Ectodermal cell (in vitro differentiated cells): ENCODE results near the gene TMEM212.
A peak's percentile ranks its signal among the peaks of the same experiment; 100 is the strongest.

Experiments used
- H3K27ac ChIP-seq: 2 replicates; pipeline ENCODE4 v1.7.0; 2013; ENCODE audit warnings: mild to moderate bottlenecking, low read depth, low read length; ENCODE audit not compliant: insufficient read depth, poor library complexity, severe bottlenecking
- H3K27me3 ChIP-seq: 2 replicates; pipeline ENCODE4 v1.7.0; 2013; ENCODE audit warnings: mild to moderate bottlenecking, low read length; ENCODE audit not compliant: insufficient read depth, control insufficient read depth, poor library complexity, severe bottlenecking
- H3K36me3 ChIP-seq: one replicate; pipeline ENCODE4 v1.7.0; 2013; ENCODE audit warnings: low read length; ENCODE audit not compliant: control insufficient read depth, insufficient read depth
- H3K4me1 ChIP-seq: one replicate; pipeline ENCODE4 v1.7.0; 2013; ENCODE audit warnings: low read length; ENCODE audit not compliant: control insufficient read depth, insufficient read depth
- H3K4me3 ChIP-seq: 2 replicates; pipeline ENCODE4 v1.7.0; 2013; ENCODE audit warnings: low read depth, low read length, control low read depth; ENCODE audit not compliant: insufficient read depth
- H3K9me3 ChIP-seq: 2 replicates; pipeline ENCODE4 v1.7.0; 2013; ENCODE audit warnings: mild to moderate bottlenecking, low read length, moderate library complexity; ENCODE audit not compliant: control insufficient read depth
- WGBS, 2 experiments: methylation state at CpG; one replicate each; pipeline ENCODE4 v1.1.7; 2013; ENCODE audit warnings: missing lambda C conversion rate in 2 of 2; 5-methylcytosine and 5-hydroxymethylcytosine counted together

TMEM212 gene

GRCh38 chr3:171805687-171806086 lies 37.5 kb upstream of the TMEM212 start:
- no peak overlapping the region for H3K27ac ChIP-seq
- no peak overlapping the region for H3K4me3 ChIP-seq
- WGBS, 2 experiments: 80 to 82% methylated on average over 2 of the region's 3 CpGs
- H3K27me3 ChIP-seq: peaks cover 20% of the 10 kb centered on the region
- no peaks in the 10 kb centered on the region for H3K9me3 ChIP-seq
- H3K4me1 ChIP-seq: no peaks in the 10 kb centered on the region
- H3K36me3 ChIP-seq: no peaks in the 10 kb centered on the region

DNA sequence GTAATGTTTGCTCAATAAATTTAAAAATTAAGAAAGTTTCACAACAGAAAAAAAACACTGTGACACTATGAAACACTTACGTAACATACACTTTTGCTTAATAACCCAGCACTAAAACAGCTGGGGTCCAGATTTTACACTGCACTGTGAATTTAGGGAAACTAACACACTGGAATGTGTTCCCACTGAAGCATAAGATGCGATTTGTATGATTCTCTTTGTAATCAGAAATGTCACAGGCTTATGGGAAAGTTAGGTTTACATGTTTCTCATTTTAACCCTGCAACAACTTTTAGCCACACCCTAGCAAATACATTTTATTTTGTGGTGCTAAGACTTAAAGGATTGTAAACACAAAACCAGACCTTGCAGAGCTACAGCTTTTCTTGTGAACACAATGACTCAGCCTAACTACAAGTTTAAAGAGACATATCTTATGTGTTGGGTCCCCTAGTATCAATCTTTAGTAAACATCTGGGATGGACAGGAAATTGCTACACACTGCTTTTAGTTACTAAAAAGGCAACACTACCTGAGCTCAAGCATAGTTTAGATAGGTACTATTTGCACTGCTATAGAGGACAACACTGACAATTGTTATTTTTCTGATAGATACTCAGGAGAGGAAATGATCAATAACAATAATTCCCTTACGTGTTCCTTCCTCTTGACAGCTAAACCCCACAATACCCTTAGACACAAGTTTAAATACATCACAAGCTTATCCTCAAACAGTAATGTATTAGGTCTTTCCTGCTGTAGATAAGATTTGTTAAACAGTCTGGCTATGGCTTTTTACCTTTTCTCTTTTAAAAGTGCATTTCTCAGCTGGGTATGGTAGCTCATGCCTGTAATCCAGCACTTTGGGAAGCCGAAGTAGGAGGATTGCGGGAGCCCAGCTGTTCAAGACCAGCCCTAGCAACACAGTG lies 36.7 kb upstream of the TMEM212 start:
- Histone ChIP-seq H3K9me3 (no peaks in the 10 kb centered on the region), H3K36me3 (no peaks in the 10 kb centered on the region), H3K27ac (no peak overlapping the region), H3K4me3 (no peak overlapping the region), H3K27me3 (peaks cover 28% of the 10 kb centered on the region), H3K4me1 (no peaks in the 10 kb centered on the region)
- WGBS, 2 experiments: 87 to 93% methylated on average over 5 of the region's 5 CpGs

GRCh38 chr3:171807129-171807675 lies 35.9 kb upstream of the TMEM212 start:
- Histone ChIP-seq H3K4me1 (no peaks in the 10 kb centered on the region), H3K27ac (no peak overlapping the region)

DNA sequence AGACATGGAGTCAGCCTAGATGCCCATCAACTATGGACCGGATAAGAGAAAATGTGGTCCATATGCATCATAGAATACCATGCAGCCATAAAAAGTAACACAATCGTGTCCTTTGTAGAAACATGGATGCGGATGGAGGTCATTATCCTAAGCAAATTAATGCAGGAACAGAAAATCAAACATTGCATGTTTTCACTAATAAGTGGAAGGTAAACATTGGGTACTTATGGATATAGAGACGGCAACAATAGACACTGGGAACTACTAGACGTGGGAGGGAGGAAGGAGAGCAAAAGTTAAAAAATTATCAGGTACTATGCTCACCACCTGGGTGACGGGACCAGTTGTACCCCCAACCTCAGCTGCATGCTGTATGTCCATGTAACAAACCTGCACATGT lies 35.3 kb upstream of the TMEM212 start:
- Histone ChIP-seq H3K4me1 (no peaks in the 10 kb centered on the region), H3K9me3 (no peaks in the 10 kb centered on the region), H3K36me3 (no peaks in the 10 kb centered on the region), H3K4me3 (no peak overlapping the region), H3K27me3 (peaks cover 37% of the 10 kb centered on the region), H3K27ac (no peak overlapping the region)
- WGBS, 2 experiments: 93% methylated on average over 6 of the region's 6 CpGs

More at GRCh38 chr3:171807129-171807675, 35.9 kb upstream of the TMEM212 start:
- Histone ChIP-seq H3K27me3 (peaks cover 35% of the 10 kb centered on the region), H3K4me3 (no peak overlapping the region), H3K36me3 (no peaks in the 10 kb centered on the region), H3K9me3 (no peaks in the 10 kb centered on the region)
- 92 to 94% methylated on average over 5 of the region's 7 CpGs for WGBS, 2 experiments

DNA sequence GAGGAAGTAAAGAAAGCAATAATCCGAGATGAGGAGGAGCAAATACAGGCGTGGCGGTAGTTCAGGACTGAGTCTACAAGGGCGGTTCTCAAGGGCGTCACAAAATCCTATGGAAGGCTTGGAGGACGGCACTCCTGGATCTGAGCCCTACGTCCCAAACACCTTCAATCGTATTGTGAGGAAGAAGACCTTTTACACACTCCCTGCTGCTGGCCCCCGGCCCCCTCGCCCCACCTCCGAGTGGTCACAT lies 33.6 kb upstream of the TMEM212 start:
- H3K36me3 ChIP-seq: no peaks in the 10 kb centered on the region
- no peaks in the 10 kb centered on the region for H3K4me1 ChIP-seq
- peaks cover 37% of the 10 kb centered on the region for H3K27me3 ChIP-seq
- peak overlapping the region; percentile 70 for H3K4me3 ChIP-seq
- H3K27ac ChIP-seq: no peak overlapping the region
- H3K9me3 ChIP-seq: no peaks in the 10 kb centered on the region
- WGBS, 2 experiments: 4 to 7% methylated on average over 11 of the region's 11 CpGs

- Histone ChIP-seq H3K4me1 (no peaks in the 10 kb centered on the region), H3K36me3 (no peaks in the 10 kb centered on the region)
- WGBS, 2 experiments: 0 to 1% methylated on average over 78 of the region's 78 CpGs
Observed at GRCh38 chr3:171809861-171810628, 33.1 kb upstream of the TMEM212 start, which contains the start of gene PLD1. Gene PLD1 (minus strand): TSS chr3:171810483. CDS start chr3:171738051, 72,432 bp downstream.

GRCh38 chr3:171810629-171811294 lies 32.4 kb upstream of the TMEM212 start:
- WGBS, 2 experiments: 25 to 27% methylated on average over 22 of the region's 22 CpGs
- no peaks in the 10 kb centered on the region for H3K36me3 ChIP-seq
- H3K4me3 ChIP-seq: peak overlapping the region; percentile 70
- H3K4me1 ChIP-seq: no peaks in the 10 kb centered on the region
- peaks cover 37% of the 10 kb centered on the region for H3K27me3 ChIP-seq
- no peak overlapping the region for H3K27ac ChIP-seq
- H3K9me3 ChIP-seq: no peaks in the 10 kb centered on the region

More at GRCh38 chr3:171809861-171810628, 33.1 kb upstream of the TMEM212 start, which contains the start of gene PLD1:
- peak within 1 kb of the TSS; percentile 70 for H3K4me3 ChIP-seq
- peaks cover 37% of the 10 kb centered on the region for H3K27me3 ChIP-seq
- H3K27ac ChIP-seq: no peak within 1 kb of the TSS
- H3K9me3 ChIP-seq: no peaks in the 10 kb centered on the region

GRCh38 chr3:171811295-171811912 lies 31.7 kb upstream of the TMEM212 start:
- peaks cover 37% of the 10 kb centered on the region for H3K27me3 ChIP-seq
- no peak overlapping the region for H3K4me3 ChIP-seq
- no peaks in the 10 kb centered on the region for H3K9me3 ChIP-seq
- H3K27ac ChIP-seq: no peak overlapping the region
- H3K36me3 ChIP-seq: no peaks in the 10 kb centered on the region
- no peaks in the 10 kb centered on the region for H3K4me1 ChIP-seq
- WGBS, 2 experiments: 87 to 95% methylated on average over 4 of the region's 4 CpGs

GRCh38 chr3:171811913-171812335 lies 31.2 kb upstream of the TMEM212 start:
- Histone ChIP-seq H3K4me1 (no peaks in the 10 kb centered on the region), H3K27me3 (peaks cover 37% of the 10 kb centered on the region), H3K9me3 (no peaks in the 10 kb centered on the region), H3K27ac (no peak overlapping the region), H3K4me3 (no peak overlapping the region), H3K36me3 (no peaks in the 10 kb centered on the region)
- WGBS, 2 experiments: 94 to 95% methylated on average over 9 of the region's 9 CpGs
